NB4 (cell line): ENCODE results near the gene LSM4.

Source experiments
- CTCF ChIP-seq: IDR thresholded peaks from one replicate; pipeline ENCODE4 v1.5.1; 2012; ENCODE audit warnings: low read depth, low read length
- MAX ChIP-seq: IDR thresholded peaks from 2 replicates; pipeline ENCODE4 v1.6.1; 2011; ENCODE audit warnings: low read depth, low read length

- no peak for TF ChIP-seq CTCF
- no peak; the same call in none of the 2 replicates for TF ChIP-seq MAX
These were observed 42.4 kb downstream of the LSM4 start for GRCh38 chr19:18280247-18281081.
